Activated T-helper 1 cell treated with anti-CD3 and anti-CD28 coated beads, Interleukin-12 subunit alpha, Interleukin-12 subunit beta, Interleukin-2, Interleukin-4 antibody, amounts not matched to agents 30 ng/mL and 10 ng/mL and 1 ng/mL, durations not matched to agents 14 hours and 24 hours and 36 hours (primary cell): ENCODE measurements around the gene CDH4. TPM values are rescaled to one million over a fixed set of nuclear protein-coding genes. Genes with fewer than 3 reads are reported as not detected.

Source experiments
- DNase-seq: peaks from one replicate; pipeline ENCODE4 v3.0.0; 2021; ENCODE audit warnings: low spot score
- H3K27ac Mint-ChIP-seq: one replicate; pipeline ENCODE4 v1.8.0; 2021; ENCODE audit warnings: mild to moderate bottlenecking, mixed read lengths
- H3K27me3 Mint-ChIP-seq: one replicate; pipeline ENCODE4 v1.8.0; 2022; ENCODE audit warnings: mild to moderate bottlenecking, moderate library complexity, mixed read lengths; ENCODE audit not compliant: insufficient read depth
- H3K36me3 Mint-ChIP-seq: one replicate; pipeline ENCODE4 v1.8.0; 2021; ENCODE audit warnings: low read depth, mixed read lengths
- H3K4me1 Mint-ChIP-seq: one replicate; pipeline ENCODE4 v1.8.0; 2021; ENCODE audit warnings: low read depth, mixed read lengths
- H3K4me3 Mint-ChIP-seq: one replicate; pipeline ENCODE4 v1.8.0; 2021; ENCODE audit warnings: mild to moderate bottlenecking, moderate library complexity, mixed read lengths
- H3K9me3 Mint-ChIP-seq: one replicate; pipeline ENCODE4 v1.8.0; 2021; ENCODE audit warnings: mixed read lengths
- intact Hi-C: fragments of 100-400 bp; cut with micrococcal nuclease; formaldehyde crosslinking; loops from one replicate; pipeline ENCODE4 v1.15.1; 2024
- total RNA-seq: library from RNA; stranded (reverse); gene quantifications from 2 replicates; pipeline ENCODE4 v1.2.3, GENCODE V29; 2022

Gene CDH4
- total RNA-seq, 1 donor from 2014 or later: not detected

GRCh38 chr20:61566691-61567090, 314.6 kb downstream of the CDH4 start:
- Mint-ChIP-seq H3K36me3 (no peaks in the 10 kb centered on the region), H3K9me3 (no peaks in the 10 kb centered on the region), H3K27ac (no peak overlapping the region), H3K4me3 (no peak overlapping the region), H3K4me1 (no peaks in the 10 kb centered on the region), H3K27me3 (no peaks in the 10 kb centered on the region)
- intact Hi-C loops: no loop called here
- no peak for DNase-seq

- Mint-ChIP-seq H3K4me3 (no peak overlapping the region), H3K27ac (no peak overlapping the region), H3K4me1 (no peaks in the 10 kb centered on the region), H3K9me3 (no peaks in the 10 kb centered on the region), H3K36me3 (no peaks in the 10 kb centered on the region), H3K27me3 (no peaks in the 10 kb centered on the region)
- intact Hi-C loops: no loop called here
- DNase-seq: no peak
Observed at GRCh38 chr20:61567204-61567603, 315.1 kb downstream of the CDH4 start.

DNA sequence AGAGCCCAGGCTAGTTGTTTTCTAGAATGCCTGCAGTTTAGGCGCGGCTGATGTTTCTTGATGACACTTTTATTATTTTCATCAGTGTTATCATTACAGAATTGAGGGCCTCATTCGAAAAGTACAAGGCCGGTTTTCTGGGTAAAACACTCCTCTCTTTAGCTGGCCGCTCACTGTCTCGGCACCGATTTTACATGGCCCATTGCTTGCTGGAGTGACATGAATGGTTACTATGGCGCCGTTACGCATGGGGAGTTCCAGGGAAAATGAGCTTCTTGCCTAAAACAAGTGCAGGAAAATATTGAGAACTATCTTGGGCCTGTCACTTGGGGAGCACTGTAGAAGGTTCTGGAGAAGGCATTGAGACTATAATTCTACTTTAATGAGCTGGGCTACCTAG, 317.8 kb downstream of the CDH4 start:
- H3K4me1 Mint-ChIP-seq: no peaks in the 10 kb centered on the region
- no peak overlapping the region for H3K4me3 Mint-ChIP-seq

DNA sequence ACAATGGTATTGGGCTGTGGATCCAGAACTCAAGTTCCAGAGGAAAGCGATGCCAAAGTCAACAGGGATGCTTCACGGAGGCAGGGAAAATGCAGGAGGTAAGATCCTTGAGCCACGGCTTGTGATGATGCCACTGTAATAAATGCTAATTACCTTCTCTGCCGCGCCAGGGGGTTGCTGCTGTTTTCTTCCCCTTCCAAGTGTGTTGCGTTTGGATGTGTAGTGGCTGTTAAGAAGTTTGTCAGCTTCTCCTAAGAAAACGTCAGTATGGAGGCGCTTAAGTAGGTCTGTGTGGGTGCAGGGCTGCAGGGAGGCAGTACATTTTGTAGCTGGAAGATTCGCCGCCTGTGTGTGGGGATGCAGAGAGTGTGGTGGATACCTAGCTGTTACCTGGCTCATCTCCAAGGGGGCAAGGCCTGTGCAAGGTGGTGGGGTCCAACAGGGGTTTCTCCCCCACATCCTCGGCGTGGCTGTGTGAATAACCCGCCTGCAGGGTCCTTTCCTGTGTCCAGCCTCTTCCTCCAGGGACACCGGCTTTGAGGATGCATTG, 318.7 kb downstream of the CDH4 start:
- Mint-ChIP-seq H3K4me3 (no peak overlapping the region), H3K9me3 (no peaks in the 10 kb centered on the region), H3K27ac (no peak overlapping the region), H3K36me3 (no peaks in the 10 kb centered on the region), H3K4me1 (no peaks in the 10 kb centered on the region), H3K27me3 (no peaks in the 10 kb centered on the region)
- intact Hi-C loops: no loop called here
- no peak for DNase-seq

More for the DNA sequence above, 317.8 kb downstream of the CDH4 start:
- no peak for DNase-seq
- H3K27me3 Mint-ChIP-seq: no peaks in the 10 kb centered on the region
- H3K36me3 Mint-ChIP-seq: no peaks in the 10 kb centered on the region
- no peaks in the 10 kb centered on the region for H3K9me3 Mint-ChIP-seq
- H3K27ac Mint-ChIP-seq: no peak overlapping the region
- intact Hi-C loops: no loop called here

- Mint-ChIP-seq H3K4me3 (no peak overlapping the region), H3K36me3 (no peaks in the 10 kb centered on the region), H3K4me1 (no peaks in the 10 kb centered on the region), H3K27ac (no peak overlapping the region), H3K9me3 (no peaks in the 10 kb centered on the region), H3K27me3 (no peaks in the 10 kb centered on the region)
- intact Hi-C loops: no loop called here
- no peak for DNase-seq
Observed at GRCh38 chr20:61571221-61571620, 319.2 kb downstream of the CDH4 start.

DNA sequence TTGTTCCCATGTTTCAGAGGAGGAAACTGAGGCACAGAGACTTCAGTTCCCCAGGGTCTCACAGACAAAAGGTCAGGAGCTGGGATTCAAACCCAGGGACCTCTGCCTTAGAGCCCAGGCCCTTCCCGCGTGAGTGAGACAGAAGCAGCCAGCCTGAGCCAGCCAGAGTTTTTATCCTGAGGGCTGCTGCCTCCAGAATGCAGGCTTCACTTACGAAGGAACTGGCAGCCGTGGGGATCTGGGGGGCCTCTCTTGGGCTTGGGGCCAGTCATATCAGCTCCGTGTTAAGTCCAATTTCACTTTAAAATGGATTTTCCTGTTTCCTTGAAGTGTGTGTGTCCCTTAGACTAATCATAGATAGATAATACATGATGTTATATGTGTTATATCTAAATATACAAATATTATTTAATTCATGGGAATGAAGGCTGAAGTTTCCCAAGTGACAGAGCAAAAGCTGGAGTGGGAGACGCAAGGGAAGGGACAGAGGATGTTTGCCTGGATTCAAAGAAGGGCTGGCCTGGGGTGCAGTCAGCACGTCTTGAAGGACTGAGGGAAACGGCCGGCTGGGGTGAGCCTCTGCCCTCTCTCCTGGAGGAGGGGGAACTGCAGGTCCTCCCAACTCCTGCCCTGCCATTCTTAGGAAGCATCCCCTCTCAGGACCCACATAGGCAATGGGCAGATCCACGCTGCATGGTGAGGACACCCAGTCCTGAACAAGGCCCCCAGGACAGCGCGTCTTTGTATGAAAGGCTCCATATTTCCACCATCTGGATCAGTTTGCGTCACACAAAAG, 320.1 kb downstream of the CDH4 start:
- no peaks in the 10 kb centered on the region for H3K27me3 Mint-ChIP-seq
- no peaks in the 10 kb centered on the region for H3K9me3 Mint-ChIP-seq
- no peak overlapping the region for H3K27ac Mint-ChIP-seq
- H3K4me3 Mint-ChIP-seq: no peak overlapping the region
- H3K4me1 Mint-ChIP-seq: no peaks in the 10 kb centered on the region
- intact Hi-C loops: no loop called here
- no peak for DNase-seq
- H3K36me3 Mint-ChIP-seq: no peaks in the 10 kb centered on the region

DNA sequence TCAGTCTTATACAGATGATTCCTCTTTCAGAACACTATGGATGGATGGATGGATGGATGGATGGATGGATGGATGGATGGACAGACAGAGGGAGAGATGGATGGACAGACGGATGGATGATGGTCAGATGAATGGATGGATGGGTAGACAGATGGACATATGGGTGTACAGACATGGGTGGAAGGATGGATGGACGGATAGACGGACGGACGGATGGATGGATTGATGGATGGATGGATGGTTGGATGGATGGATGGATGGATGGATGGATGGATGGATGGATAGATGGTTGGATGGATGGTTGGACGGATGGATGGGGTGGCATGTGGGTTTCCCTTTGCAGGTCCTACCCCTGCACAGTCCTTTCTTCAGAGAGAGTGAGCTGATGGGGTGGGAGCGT, 320.7 kb downstream of the CDH4 start:
- Mint-ChIP-seq H3K27me3 (no peaks in the 10 kb centered on the region), H3K4me1 (no peaks in the 10 kb centered on the region), H3K4me3 (no peak overlapping the region), H3K27ac (no peak overlapping the region), H3K36me3 (no peaks in the 10 kb centered on the region), H3K9me3 (no peaks in the 10 kb centered on the region)
- intact Hi-C loops: no loop called here
- DNase-seq: no peak

- H3K4me1 Mint-ChIP-seq: no peaks in the 10 kb centered on the region
- no peak for DNase-seq
- no peak overlapping the region for H3K27ac Mint-ChIP-seq
- no peak overlapping the region for H3K4me3 Mint-ChIP-seq
- intact Hi-C loops: no loop called here
- no peaks in the 10 kb centered on the region for H3K9me3 Mint-ChIP-seq
- H3K27me3 Mint-ChIP-seq: no peaks in the 10 kb centered on the region
- H3K36me3 Mint-ChIP-seq: no peaks in the 10 kb centered on the region
Observed at GRCh38 chr20:61573415-61574305, 321.6 kb downstream of the CDH4 start.

DNA sequence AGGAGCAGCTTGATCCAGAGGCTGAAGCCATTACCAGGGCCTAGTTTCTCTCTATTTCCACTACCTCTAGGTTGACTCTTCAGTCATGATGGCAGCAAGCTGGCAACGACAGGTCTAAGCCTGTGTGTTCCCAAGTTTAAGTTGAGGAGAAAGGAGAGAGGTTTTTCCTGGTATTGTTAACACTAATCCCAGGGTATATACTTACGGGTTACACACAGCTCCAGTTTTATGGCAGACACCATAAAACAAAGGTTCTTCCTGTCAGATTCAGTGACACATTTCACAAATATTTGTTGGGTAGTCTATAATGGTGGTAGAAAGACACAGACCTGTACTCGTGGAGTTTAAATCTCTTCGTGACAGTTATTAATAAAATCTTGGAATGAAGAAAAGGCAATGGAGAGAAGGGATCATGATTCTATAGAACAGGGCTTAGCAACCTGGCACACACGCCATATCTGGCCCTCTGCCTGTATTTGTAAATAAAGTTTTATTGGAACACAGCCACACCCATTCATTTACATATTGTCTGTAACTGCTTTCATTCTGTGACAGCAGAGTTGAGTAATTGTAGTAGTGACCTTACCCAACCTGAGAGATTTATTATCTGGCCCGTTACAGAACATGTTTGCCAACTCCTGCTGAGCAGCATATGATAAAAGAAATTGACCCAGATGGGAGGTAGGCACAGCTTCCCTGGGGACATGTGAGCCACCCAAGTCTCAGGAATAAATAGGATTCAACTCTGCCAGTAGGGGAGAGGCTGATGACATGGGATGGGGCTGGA, 323.3 kb downstream of the CDH4 start:
- Mint-ChIP-seq H3K4me3 (no peak overlapping the region), H3K4me1 (no peaks in the 10 kb centered on the region), H3K27ac (no peak overlapping the region), H3K36me3 (no peaks in the 10 kb centered on the region), H3K9me3 (no peaks in the 10 kb centered on the region), H3K27me3 (no peaks in the 10 kb centered on the region)
- intact Hi-C loops: no loop called here
- DNase-seq: no peak

DNA sequence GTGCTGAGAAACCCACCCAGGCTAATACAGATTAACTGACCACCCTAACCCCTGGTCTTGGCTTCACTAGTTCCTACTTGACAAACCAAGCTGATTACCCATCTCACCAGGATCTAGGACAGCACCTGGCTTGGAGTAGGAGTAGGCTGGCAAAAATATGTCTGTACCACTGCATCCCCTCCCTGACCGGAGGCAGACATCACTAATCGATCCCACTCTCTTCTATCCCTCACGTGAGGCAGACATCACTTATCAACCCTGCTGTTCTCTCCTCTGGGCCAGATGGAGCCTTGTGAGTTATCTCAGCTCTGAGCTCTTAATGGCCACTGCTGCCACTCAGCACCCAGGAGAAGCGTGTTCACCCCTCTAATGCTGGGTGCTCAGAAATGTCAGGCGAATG, 324.3 kb downstream of the CDH4 start:
- no peak overlapping the region for H3K4me3 Mint-ChIP-seq
- H3K4me1 Mint-ChIP-seq: no peaks in the 10 kb centered on the region
- no peaks in the 10 kb centered on the region for H3K27me3 Mint-ChIP-seq
- H3K27ac Mint-ChIP-seq: no peak overlapping the region
- intact Hi-C loops: no loop called here
- H3K9me3 Mint-ChIP-seq: no peaks in the 10 kb centered on the region
- no peak for DNase-seq
- H3K36me3 Mint-ChIP-seq: no peaks in the 10 kb centered on the region

- H3K27me3 Mint-ChIP-seq: no peaks in the 10 kb centered on the region
- no peaks in the 10 kb centered on the region for H3K9me3 Mint-ChIP-seq
- H3K4me1 Mint-ChIP-seq: no peaks in the 10 kb centered on the region
- DNase-seq: no peak
- H3K4me3 Mint-ChIP-seq: no peak overlapping the region
- no peak overlapping the region for H3K27ac Mint-ChIP-seq
- H3K36me3 Mint-ChIP-seq: no peaks in the 10 kb centered on the region
- intact Hi-C loops: no loop called here
Observed at GRCh38 chr20:61577065-61577464, 325.0 kb downstream of the CDH4 start.

DNA sequence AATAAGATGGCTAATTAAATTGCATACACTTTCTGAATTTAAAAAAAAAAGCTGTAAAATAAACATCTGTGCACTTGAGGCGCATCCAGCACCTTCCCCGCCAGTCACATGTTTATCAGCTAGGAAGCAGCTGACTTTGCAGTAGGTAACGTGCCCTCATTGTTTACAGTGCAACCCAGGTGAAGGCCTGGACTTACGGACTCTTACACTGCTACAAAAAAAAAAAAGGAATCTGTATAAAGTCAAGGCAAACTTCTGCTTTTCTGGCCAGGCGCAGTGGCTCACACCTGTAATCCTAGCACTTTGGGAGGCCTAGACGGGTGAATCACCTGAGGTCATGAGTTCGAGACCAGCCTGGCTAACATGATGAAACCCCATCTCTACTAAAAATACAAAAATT, 327.8 kb downstream of the CDH4 start:
- no peak overlapping the region for H3K4me3 Mint-ChIP-seq
- intact Hi-C loops: no loop called here
- no peaks in the 10 kb centered on the region for H3K4me1 Mint-ChIP-seq
- H3K27me3 Mint-ChIP-seq: no peaks in the 10 kb centered on the region
- DNase-seq: no peak
- no peaks in the 10 kb centered on the region for H3K9me3 Mint-ChIP-seq
- H3K36me3 Mint-ChIP-seq: no peaks in the 10 kb centered on the region
- H3K27ac Mint-ChIP-seq: no peak overlapping the region
